Liver (tissue), 3 donors: Measurements from ENCODE around the gene BNC2.

Source experiments
- EGR1 ChIP-seq, 2 donors: IDR thresholded peaks; 2 replicates each; pipeline ENCODE4 v1.6.1; 2016 to 2018; ENCODE audit warnings: antibody characterized with exemption in 2 of 2, low read depth in 2 of 2
- GABPA ChIP-seq, 2 donors: IDR thresholded peaks in 1 of 2; conservative IDR thresholded peaks in 1 of 2; 2 replicates each; pipeline ENCODE4 v1.6.1; 2016; ENCODE audit warnings: antibody characterized with exemption in 2 of 2, mild to moderate bottlenecking in 1 of 2, moderate library complexity in 1 of 2
- HNF4G ChIP-seq: IDR thresholded peaks from 2 replicates; pipeline ENCODE4 v1.6.1; 2016; ENCODE audit warnings: antibody characterized with exemption
- JUND ChIP-seq, 2 donors: IDR thresholded peaks; 2 replicates each; pipeline ENCODE4 v1.6.1; 2016; ENCODE audit warnings: antibody characterized with exemption in 2 of 2
- RAD21 ChIP-seq, 2 donors: IDR thresholded peaks; 2 replicates each; pipeline ENCODE4 v1.6.1; 2016; ENCODE audit warnings: antibody characterized with exemption in 2 of 2, mild to moderate bottlenecking in 2 of 2
- SP1 ChIP-seq: IDR thresholded peaks from 2 replicates; pipeline ENCODE4 v1.6.1; 2018; ENCODE audit warnings: antibody characterized with exemption, mild to moderate bottlenecking
- TAF1 ChIP-seq: conservative IDR thresholded peaks from 2 replicates; pipeline ENCODE4 v1.6.1; 2016; ENCODE audit warnings: antibody characterized with exemption, mild to moderate bottlenecking
- YY1 ChIP-seq: IDR thresholded peaks from 2 replicates; pipeline ENCODE4 v1.6.1; 2016; ENCODE audit warnings: antibody characterized with exemption, mild to moderate bottlenecking
- TF ChIP-seq, protein P1 (sequence below): IDR thresholded peaks from 2 replicates; pipeline ENCODE4 v1.6.1; 2016; ENCODE audit warnings: antibody characterized with exemption
- TF ChIP-seq, protein P2 (sequence below): IDR thresholded peaks from 2 replicates; pipeline ENCODE4 v1.6.1; 2016; ENCODE audit warnings: antibody characterized with exemption, mild to moderate bottlenecking
- TF ChIP-seq, protein P3 (sequence below): fragments of 150-350 bp; IDR thresholded peaks from 2 replicates; pipeline ENCODE4 v1.5.1; 2017; ENCODE audit warnings: improper control_type of control experiment, low read depth, low read length; ENCODE audit not compliant: missing input control
- TF ChIP-seq, protein P4 (sequence below): IDR thresholded peaks from 2 replicates; pipeline ENCODE4 v1.6.1; 2016; ENCODE audit warnings: antibody characterized with exemption
- TF ChIP-seq, protein P5 (sequence below): IDR thresholded peaks from 2 replicates; pipeline ENCODE4 v1.6.1; 2016; ENCODE audit warnings: antibody characterized with exemption
- donor health status: healthy.
- donor health status: healthy.

DNA sequence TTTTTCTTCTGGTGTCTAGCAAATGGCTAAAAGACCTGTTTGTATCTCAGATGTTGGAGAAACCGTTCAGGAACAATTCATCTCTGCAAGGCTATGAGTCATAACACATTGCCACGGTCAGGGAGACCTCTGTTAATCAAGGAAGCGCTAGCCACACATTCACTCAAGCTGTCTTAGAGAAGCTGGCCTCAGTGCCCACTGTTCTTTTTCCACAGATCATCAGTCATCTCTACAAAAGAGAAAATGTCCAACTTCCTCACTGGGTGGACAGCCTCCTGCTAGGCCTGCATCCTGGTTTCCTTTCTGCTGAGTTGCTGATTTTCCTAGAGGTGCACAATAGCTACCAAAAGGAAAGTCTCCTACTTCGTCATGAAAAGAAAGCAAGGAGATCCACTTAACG is 360.5 kb downstream of the BNC2 start:
- TF ChIP-seq, protein P1, sequence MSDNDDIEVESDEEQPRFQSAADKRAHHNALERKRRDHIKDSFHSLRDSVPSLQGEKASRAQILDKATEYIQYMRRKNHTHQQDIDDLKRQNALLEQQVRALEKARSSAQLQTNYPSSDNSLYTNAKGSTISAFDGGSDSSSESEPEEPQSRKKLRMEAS: no peak
- TF ChIP-seq, protein P2, sequence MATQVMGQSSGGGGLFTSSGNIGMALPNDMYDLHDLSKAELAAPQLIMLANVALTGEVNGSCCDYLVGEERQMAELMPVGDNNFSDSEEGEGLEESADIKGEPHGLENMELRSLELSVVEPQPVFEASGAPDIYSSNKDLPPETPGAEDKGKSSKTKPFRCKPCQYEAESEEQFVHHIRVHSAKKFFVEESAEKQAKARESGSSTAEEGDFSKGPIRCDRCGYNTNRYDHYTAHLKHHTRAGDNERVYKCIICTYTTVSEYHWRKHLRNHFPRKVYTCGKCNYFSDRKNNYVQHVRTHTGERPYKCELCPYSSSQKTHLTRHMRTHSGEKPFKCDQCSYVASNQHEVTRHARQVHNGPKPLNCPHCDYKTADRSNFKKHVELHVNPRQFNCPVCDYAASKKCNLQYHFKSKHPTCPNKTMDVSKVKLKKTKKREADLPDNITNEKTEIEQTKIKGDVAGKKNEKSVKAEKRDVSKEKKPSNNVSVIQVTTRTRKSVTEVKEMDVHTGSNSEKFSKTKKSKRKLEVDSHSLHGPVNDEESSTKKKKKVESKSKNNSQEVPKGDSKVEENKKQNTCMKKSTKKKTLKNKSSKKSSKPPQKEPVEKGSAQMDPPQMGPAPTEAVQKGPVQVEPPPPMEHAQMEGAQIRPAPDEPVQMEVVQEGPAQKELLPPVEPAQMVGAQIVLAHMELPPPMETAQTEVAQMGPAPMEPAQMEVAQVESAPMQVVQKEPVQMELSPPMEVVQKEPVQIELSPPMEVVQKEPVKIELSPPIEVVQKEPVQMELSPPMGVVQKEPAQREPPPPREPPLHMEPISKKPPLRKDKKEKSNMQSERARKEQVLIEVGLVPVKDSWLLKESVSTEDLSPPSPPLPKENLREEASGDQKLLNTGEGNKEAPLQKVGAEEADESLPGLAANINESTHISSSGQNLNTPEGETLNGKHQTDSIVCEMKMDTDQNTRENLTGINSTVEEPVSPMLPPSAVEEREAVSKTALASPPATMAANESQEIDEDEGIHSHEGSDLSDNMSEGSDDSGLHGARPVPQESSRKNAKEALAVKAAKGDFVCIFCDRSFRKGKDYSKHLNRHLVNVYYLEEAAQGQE: no peak
- TF ChIP-seq, protein P3, sequence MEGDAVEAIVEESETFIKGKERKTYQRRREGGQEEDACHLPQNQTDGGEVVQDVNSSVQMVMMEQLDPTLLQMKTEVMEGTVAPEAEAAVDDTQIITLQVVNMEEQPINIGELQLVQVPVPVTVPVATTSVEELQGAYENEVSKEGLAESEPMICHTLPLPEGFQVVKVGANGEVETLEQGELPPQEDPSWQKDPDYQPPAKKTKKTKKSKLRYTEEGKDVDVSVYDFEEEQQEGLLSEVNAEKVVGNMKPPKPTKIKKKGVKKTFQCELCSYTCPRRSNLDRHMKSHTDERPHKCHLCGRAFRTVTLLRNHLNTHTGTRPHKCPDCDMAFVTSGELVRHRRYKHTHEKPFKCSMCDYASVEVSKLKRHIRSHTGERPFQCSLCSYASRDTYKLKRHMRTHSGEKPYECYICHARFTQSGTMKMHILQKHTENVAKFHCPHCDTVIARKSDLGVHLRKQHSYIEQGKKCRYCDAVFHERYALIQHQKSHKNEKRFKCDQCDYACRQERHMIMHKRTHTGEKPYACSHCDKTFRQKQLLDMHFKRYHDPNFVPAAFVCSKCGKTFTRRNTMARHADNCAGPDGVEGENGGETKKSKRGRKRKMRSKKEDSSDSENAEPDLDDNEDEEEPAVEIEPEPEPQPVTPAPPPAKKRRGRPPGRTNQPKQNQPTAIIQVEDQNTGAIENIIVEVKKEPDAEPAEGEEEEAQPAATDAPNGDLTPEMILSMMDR: no peak
- TF ChIP-seq GABPA (IDR thresholded peaks at IDR 0.05 in 1 of 2, conservative IDR thresholded peaks at IDR 0.05 in 1 of 2) (no peak), RAD21 (IDR thresholded peaks at IDR 0.05) (no peak), EGR1 (IDR thresholded peaks at IDR 0.05; ENCODE audit: low read depth in 2 of 2) (no peak), TAF1 (no peak), HNF4G (no peak), YY1 (no peak), SP1 (no peak), JUND (IDR thresholded peaks at IDR 0.05) (no peak)
- TF ChIP-seq, protein P4, sequence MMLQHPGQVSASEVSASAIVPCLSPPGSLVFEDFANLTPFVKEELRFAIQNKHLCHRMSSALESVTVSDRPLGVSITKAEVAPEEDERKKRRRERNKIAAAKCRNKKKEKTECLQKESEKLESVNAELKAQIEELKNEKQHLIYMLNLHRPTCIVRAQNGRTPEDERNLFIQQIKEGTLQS: no peak
- TF ChIP-seq, protein P5, sequence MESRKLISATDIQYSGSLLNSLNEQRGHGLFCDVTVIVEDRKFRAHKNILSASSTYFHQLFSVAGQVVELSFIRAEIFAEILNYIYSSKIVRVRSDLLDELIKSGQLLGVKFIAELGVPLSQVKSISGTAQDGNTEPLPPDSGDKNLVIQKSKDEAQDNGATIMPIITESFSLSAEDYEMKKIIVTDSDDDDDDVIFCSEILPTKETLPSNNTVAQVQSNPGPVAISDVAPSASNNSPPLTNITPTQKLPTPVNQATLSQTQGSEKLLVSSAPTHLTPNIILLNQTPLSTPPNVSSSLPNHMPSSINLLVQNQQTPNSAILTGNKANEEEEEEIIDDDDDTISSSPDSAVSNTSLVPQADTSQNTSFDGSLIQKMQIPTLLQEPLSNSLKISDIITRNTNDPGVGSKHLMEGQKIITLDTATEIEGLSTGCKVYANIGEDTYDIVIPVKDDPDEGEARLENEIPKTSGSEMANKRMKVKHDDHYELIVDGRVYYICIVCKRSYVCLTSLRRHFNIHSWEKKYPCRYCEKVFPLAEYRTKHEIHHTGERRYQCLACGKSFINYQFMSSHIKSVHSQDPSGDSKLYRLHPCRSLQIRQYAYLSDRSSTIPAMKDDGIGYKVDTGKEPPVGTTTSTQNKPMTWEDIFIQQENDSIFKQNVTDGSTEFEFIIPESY: no peak
